Glutamatergic neuron (in vitro differentiated cells): ENCODE measurements around the gene ZNF644. TPM values are rescaled to one million over a fixed set of nuclear protein-coding genes. Genes with fewer than 3 reads are reported as not detected.

Source experiments
- DNase-seq: peaks from one replicate; pipeline ENCODE4 v3.0.0; 2022
- H3K27ac Mint-ChIP-seq: one replicate; pipeline ENCODE4 v1.8.0; 2020; ENCODE audit warnings: mild to moderate bottlenecking, mixed read lengths, inconsistent platforms; ENCODE audit not compliant: unreplicated experiment
- H3K27me3 Mint-ChIP-seq: one replicate; pipeline ENCODE4 v1.8.0; 2020; ENCODE audit warnings: mild to moderate bottlenecking, moderate library complexity, mixed read lengths, inconsistent platforms; ENCODE audit not compliant: unreplicated experiment
- H3K36me3 Mint-ChIP-seq: one replicate; pipeline ENCODE4 v1.8.0; 2020; ENCODE audit warnings: mild to moderate bottlenecking, mixed read lengths, inconsistent platforms; ENCODE audit not compliant: unreplicated experiment
- H3K4me1 Mint-ChIP-seq: one replicate; pipeline ENCODE4 v1.8.0; 2020; ENCODE audit warnings: mild to moderate bottlenecking, low read depth, mixed read lengths, inconsistent platforms; ENCODE audit not compliant: unreplicated experiment
- H3K4me3 Mint-ChIP-seq: one replicate; pipeline ENCODE4 v1.8.0; 2020; ENCODE audit warnings: mild to moderate bottlenecking, mixed read lengths, inconsistent platforms; ENCODE audit not compliant: unreplicated experiment
- H3K9me3 Mint-ChIP-seq: one replicate; pipeline ENCODE4 v1.8.0; 2020; ENCODE audit warnings: mild to moderate bottlenecking, moderate library complexity, mixed read lengths, inconsistent platforms; ENCODE audit not compliant: unreplicated experiment
- CTCF ChIP-seq: fragments of 200-600 bp; sonication (generic); IDR thresholded peaks from one replicate; pipeline ENCODE4 v1.5.0; 2021; ENCODE audit not compliant: partially characterized antibody, unreplicated experiment
- total RNA-seq: library from RNA; stranded (reverse); fragmentation: NEBNext Ultra II Directional; extraction: Animal tissue kit (Norgen Biotek cat#: 25700); gene quantifications from one replicate; pipeline ENCODE4 v1.2.1, GENCODE V29; 2021; ENCODE audit not compliant: unreplicated experiment

The ZNF644 gene
- total RNA-seq, 1 donor from 2014 or later = 76.6 TPM

GRCh38 chr1:91032349-91032748 is 10.5 kb upstream of the ZNF644 start:
- Mint-ChIP-seq H3K27me3 (peaks cover 2% of the 10 kb centered on the region), H3K27ac (no peak overlapping the region), H3K9me3 (no peaks in the 10 kb centered on the region), H3K36me3 (no peaks in the 10 kb centered on the region), H3K4me3 (no peak overlapping the region), H3K4me1 (no peaks in the 10 kb centered on the region)
- no peak for TF ChIP-seq CTCF
- no peak for DNase-seq

- Mint-ChIP-seq H3K27ac (no peak overlapping the region), H3K4me3 (no peak overlapping the region), H3K36me3 (no peaks in the 10 kb centered on the region), H3K9me3 (no peaks in the 10 kb centered on the region), H3K4me1 (no peaks in the 10 kb centered on the region), H3K27me3 (no peaks in the 10 kb centered on the region)
- no peak for TF ChIP-seq CTCF
- DNase-seq = no peak
Measured at GRCh38 chr1:91031081-91031480, 9.2 kb upstream of the ZNF644 start.

DNA sequence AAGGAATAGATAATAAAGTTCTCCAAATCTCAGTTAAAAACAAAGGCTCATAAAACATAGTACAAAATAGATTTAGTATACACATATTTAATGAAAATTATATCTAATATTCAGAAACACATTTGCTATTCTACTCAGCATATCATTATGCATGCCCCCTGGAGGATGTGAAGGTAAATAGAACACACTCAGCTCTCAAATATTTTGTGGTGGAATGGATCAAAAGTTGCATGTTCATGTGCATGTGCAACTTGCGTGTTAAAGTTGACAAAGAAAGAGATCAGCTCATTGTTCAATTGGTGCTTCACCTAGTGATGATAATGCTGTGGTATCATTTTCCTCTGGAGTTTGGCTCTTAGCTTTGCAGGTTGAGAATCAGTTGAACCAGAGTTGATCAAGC is 4.9 kb upstream of the ZNF644 start:
- no peak for TF ChIP-seq CTCF
- Mint-ChIP-seq H3K9me3 (peaks cover 4% of the 10 kb centered on the region), H3K4me1 (peaks cover 6% of the 10 kb centered on the region), H3K4me3 (no peak overlapping the region), H3K27ac (no peak overlapping the region), H3K36me3 (no peaks in the 10 kb centered on the region), H3K27me3 (no peaks in the 10 kb centered on the region)
- no peak for DNase-seq

DNA sequence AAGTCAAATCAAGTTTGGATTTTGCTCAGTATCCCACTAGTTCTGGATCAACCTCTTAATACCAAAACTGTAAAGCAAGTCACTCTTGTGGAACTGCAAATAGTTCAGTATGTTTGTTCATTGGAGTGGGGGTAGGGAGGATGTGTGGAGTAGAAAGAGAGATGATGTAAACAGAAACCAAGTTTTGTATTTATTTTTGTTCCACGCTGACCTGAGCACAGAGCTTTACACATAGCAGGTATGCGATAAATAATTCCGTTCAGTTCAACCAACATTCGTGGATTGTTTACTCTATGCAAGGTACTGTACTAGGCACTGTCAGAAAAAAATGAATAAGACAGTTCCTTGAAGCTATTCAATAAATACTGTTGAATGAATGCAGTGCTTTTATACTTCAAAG is 4.5 kb upstream of the ZNF644 start:
- TF ChIP-seq CTCF = no peak
- H3K9me3 Mint-ChIP-seq = peaks cover 4% of the 10 kb centered on the region
- no peaks in the 10 kb centered on the region for H3K27me3 Mint-ChIP-seq
- H3K27ac Mint-ChIP-seq = no peak overlapping the region
- H3K36me3 Mint-ChIP-seq = no peaks in the 10 kb centered on the region
- peaks cover 6% of the 10 kb centered on the region for H3K4me1 Mint-ChIP-seq
- H3K4me3 Mint-ChIP-seq = no peak overlapping the region
- no peak for DNase-seq

DNA sequence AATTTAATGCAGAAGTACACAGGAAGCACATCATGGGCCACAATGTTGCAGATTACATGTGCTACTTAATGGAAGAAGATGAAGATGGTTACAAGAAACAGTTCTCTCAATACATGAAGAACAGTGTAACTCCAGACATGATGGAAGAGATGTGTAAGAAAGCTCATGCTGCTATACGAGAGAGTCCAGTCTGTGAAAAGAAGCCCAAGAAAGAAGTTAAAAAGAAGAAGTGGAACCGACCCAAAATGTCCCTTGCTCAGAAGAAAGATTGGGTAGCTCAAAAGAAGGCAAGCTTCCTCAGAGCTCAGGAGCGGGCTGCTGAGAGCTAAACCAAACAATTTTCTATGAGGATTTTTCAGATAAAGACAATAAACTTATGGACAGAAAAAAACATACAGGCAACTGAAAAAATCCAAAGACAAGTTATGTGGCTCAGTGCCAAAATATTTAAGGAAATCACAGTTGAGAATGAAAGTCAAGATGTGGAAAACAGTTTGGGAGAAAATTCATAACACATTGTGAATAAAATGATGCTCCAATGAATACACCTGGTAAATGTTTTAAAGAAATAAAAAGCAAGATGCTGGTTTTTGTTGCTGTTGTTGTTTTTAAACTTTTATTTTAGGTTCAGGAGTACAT is 2.8 kb upstream of the ZNF644 start:
- Mint-ChIP-seq H3K36me3 (no peaks in the 10 kb centered on the region), H3K27me3 (peaks cover 6% of the 10 kb centered on the region), H3K4me1 (peaks cover 10% of the 10 kb centered on the region), H3K4me3 (no peak overlapping the region), H3K9me3 (peaks cover 4% of the 10 kb centered on the region), H3K27ac (no peak overlapping the region)
- TF ChIP-seq CTCF = no peak
- DNase-seq = no peak
